Activated CD8-positive, alpha-beta memory T cell treated with anti-CD3 and anti-CD28 coated beads for 4 hours (primary cell): ENCODE results near the gene GUCY2D.
A peak's percentile ranks its signal among the peaks of the same experiment; 100 is the strongest.
"Not testable (repeated sequence)": the region's sequence is repeated elsewhere in the genome, so short reads cannot be mapped to it uniquely, and the experiment has no call there.

Source experiments
- DNase-seq, 2 donors: peaks; one replicate each; pipeline ENCODE4 v3.0.0-alpha.2; 2020; ENCODE audit warnings: low read depth in 2 of 2

GUCY2D gene

GRCh38 chr17:8001976-8002720 lies at the start of gene GUCY2D:
TSS of gene GUCY2D (plus strand) at chr17:8002615. CDS start at chr17:8003048, 433 bp downstream.
- DNase-seq: no peak

DNA sequence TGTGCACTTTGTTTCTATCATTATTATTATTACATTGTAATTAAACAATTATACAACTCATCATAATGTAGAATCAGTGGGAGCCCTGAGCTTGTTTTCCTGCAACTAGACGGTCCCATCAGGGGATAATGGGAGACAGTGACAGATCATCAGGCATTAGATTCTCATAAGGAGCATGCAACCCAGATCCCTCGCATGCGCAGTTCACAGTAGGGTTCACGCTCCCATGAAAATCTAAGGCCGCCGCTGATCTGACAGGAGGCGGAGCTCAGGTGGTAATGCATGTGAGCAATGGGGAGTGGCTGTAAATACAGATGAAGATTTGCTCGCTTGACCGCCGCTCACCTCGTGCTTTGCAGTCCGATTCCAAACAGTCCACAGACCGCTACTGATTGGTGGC lies 49.1 kb upstream of the GUCY2D start:
- DNase-seq: not testable (repeated sequence)

DNA sequence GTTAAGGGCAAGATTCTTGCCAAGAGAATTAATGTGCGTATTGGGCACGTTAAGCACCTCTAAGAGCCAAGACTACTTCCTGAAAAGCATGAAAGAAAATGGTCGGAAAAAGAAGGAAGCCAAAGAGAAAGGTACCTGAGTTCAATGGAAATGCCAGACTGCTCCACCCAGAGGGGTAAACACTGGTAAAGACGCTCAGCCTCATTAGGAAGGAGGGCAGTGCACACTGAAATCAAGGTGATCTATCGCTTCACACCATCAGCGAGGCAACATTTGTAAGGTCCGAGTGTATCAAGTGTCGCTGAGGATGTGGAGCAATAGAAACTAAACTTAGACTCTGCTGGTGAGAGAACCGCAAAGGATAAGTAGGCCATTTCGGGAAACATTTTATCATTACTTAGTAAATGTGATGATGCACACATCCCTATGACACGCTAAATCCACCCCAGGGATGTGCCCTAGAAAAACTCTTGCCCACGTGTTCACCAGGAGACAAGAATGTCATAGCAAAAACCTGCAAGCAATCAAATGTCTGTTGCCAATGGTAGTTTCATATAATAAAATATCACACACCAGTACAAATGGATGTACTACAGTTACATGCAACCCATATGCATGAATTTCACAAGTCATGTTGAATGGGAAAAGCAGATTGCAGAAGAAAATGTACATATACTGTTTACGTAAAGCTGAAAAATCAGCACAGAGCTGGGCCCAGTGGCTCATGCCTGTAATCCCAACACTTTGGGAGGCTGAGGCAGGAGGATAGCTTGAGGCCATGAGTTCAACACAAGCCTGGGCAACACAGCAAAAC lies 46.8 kb upstream of the GUCY2D start:
- no peak for DNase-seq

- DNase-seq: no peak
Measured at GRCh38 chr17:7956228-7956965, 46.0 kb upstream of the GUCY2D start.

DNA sequence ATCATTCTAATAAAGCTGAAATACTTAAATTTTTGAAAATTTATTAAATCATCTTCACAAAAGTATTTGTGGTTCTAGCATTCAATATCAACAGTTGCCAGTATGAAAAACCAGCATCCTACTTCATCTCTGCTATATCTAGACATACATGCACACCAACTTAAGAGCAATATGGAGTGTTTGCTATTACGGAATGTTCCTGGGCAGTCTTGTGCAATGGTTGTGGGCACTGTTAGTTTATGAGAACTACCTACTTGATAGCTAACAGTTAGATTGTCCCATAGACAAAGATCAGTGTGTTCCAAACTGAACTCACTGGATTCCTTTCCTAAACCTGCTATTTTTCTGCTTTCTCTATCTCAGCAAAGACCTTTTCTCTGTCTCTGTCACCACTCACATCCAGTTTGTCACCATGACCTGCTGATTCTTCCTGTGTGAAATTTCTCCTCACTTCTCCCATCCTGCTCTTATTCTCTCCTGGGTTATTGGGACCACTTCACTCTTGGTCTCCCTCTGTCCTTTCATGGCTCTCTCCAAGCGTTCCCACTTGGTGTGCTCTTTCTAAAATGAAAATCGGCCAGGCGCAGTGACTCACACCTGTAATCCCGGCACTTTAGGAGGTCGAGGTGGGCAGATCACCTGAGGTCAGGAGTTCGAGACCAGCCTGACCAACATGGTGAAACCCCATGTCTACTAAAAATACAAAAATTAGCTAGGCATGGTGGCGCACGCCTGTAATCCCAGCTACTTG lies 42.7 kb upstream of the GUCY2D start:
- DNase-seq: no peak

DNA sequence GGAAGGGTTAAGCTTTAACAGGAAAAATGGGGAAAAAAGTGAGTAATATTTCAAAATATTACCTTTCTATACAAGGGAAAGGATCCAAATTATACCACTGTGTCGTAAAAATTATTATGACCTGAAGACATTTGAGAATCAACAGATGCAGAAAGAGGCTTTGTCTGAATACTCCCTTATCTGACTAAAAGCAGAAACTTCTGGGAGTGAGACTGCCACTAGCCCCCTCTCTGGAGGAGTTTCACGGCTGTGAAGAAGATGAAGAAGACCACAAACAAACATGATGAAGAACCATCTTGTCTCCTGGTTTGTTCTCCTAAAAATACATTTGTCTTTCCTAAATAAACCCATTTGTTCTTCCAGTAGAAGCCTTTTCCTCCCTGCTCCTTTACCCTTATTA lies 41.0 kb upstream of the GUCY2D start:
- DNase-seq: no peak

DNA sequence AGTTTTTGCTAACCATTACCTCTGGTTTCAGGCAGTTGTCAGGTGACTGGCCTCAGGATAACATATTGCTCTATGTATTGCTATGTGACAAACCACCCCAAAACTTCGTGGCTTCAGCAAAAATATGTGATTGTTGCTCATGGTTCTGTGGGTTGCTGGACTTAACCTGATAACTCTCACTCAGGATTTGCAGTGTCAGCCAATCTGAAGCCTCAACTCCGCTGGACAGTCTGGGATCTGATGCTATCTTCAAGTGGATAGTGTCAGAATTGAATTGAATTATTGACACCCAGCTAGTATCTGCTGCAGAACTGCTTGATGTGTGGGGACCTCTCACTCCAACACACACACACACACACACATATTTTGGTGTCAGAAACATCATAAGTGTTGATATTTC lies 34.7 kb upstream of the GUCY2D start:
- DNase-seq: no peak

DNA sequence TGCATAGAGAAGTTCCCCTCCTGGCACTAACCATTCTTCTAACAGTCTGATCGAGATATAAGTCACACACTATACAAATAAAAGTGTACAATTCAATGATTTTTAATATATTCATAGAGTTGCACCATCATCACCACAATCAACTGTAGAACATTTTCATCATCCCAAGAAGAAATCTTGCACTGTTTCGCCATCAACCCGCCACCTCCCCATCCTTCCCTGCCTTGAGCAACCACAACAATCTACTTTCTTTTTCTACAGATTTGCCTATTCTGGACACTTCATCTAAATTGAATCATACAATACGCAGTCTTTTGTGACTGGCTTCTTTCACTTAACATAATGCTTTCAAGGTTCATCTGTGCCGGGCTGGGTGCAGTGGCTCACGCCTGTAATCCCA lies 33.0 kb upstream of the GUCY2D start:
- DNase-seq: no peak

DNA sequence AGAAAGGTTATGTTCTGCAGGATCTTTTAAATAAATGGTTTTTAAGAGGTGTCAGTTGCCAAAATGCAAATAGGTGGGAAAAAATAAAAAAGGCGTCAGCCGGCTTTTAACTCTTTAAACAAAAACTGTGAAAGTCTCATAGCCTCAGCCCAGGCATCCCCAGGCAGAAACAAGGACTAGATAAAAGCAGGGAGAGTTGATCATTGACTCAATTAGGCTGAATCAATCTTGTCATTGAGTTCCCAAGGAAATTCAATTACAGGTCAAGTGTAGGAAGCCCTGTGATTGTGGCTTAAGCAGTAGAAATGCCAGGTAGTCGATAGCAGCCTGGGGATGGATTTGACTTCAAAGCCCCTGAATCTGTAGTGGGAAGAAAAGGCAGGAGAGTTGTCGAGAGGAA lies 30.8 kb upstream of the GUCY2D start:
- DNase-seq: no peak

- DNase-seq: no peak
Measured at GRCh38 chr17:7972131-7972785, 30.2 kb upstream of the GUCY2D start.

DNA sequence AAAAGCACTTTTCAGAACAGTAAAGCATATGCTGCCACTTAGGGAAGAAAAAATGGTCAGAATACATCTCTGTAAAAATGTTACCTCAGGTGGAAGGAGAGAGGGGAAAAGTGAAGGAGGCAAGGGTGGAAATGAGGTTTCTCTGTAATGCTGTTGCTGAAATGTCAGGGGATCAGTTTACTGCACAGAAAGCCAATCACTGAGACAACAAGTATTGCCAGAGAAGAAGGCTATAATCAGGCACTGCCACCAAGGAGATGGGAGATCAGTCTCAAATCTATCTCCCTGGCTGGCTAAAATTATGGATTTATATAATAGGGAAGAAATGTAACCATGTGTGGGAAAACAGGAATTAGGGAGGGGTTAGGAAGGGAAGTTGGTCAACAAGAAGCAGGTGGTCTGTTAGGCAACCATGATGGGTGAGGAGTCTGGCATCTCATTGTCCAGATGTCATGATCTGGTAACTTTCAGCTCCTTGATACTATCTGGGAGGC lies 27.7 kb upstream of the GUCY2D start:
- DNase-seq: no peak

- no peak for DNase-seq
Measured at GRCh38 chr17:7977039-7977438, 25.4 kb upstream of the GUCY2D start.

DNA sequence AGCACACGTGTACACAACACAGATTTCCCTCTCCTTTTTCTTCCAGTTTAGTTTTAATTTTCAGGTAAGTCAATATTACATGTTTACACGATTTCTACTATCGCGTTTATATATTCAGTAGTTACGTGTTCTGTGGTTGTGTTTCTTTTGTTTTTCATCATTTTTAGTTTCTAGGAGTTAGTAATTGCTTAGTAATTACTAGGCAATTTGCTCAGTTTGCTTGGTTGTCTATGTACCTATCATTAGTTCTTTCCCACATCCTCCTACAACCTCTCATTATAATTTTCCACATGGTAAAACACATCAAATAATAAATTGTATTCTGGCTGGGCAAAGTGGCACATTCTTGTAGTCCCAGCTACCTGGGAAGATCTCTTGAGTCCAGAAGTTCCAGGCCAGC lies 24.6 kb upstream of the GUCY2D start:
- DNase-seq: no peak

GRCh38 chr17:7982173-7982572 lies 20.2 kb upstream of the GUCY2D start:
- DNase-seq: no peak

DNA sequence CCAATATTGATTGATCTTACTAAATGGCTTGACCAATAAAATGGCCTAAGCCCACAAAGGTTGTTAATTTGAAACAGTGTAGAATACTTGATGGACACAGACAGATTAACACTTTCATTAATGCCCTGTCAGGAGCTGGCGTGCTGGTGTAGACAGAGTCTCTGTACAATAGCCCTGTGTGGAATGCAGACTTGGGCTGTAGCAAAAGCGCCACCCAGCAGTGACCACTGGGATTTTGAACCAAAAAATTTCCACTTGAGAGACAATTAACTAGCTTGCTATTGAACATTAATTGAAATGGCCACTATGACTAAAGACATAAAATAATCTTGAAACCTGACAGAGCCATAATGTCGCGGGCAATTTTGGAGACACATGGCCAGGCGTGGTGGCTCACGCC lies 19.7 kb upstream of the GUCY2D start:
- DNase-seq: no peak

- no peak for DNase-seq
Measured at GRCh38 chr17:7984904-7985303, 17.5 kb upstream of the GUCY2D start.

DNA sequence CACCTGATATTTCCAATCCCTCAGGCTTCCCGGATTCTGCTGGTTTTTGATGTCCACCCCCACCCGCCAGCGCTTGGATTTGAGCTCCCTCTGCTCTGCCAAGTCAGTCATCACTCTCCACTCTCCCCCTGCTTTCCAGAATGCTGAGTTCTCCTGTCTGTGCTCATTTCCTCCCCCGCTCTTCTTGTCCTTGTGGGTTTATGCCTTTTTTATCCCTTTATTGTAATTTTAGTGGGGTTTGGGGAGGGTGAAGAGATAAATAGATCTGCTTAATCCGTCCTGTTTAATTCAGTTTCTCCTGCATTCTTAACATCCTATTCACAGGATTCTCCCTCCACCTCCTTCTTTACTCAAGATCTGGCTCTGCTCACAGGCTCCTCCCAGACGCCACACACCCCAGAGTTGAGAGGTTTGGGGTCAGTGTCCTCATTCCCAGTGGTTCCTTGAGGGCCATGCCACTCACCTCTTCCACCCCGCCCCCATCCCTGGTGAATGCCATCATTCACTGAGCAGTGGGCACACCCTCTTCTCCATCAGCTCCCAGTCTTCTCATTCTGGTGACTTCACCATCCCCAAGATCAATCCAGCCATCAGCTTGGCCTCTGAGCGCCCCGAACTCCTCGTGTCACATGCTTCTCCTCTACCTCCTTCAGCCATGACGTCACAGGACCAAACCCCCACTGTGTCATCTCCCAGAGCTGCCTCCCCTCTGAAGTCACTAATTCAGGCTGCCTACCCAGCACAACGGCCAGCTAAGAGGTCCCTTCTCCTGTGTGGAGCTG lies 15.1 kb upstream of the GUCY2D start:
- DNase-seq: no peak

- DNase-seq: peak in 1 of 2 donors; percentile 26
Measured at GRCh38 chr17:7988750-7989178, 13.7 kb upstream of the GUCY2D start.

- DNase-seq: peak; percentile 80 to 93
Measured at GRCh38 chr17:7989781-7990655, 12.4 kb upstream of the GUCY2D start.
